Mesendoderm (in vitro differentiated cells): ENCODE measurements around the gene BCLAF3.

Experiments used
- DNase-seq: peaks from one replicate; pipeline ENCODE4 v3.0.0; 2013
- H2AK5ac ChIP-seq: 2 replicates; pipeline ENCODE4 v1.6.1; 2013; ENCODE audit warnings: low read length, inconsistent platforms
- H2BK120ac ChIP-seq: 2 replicates; pipeline ENCODE4 v1.6.1; 2013; ENCODE audit warnings: low read depth, mild to moderate bottlenecking, low read length, moderate library complexity, mixed read lengths
- H2BK15ac ChIP-seq: replicated peaks from 2 replicates; pipeline ENCODE4 v1.6.1; 2013; ENCODE audit warnings: low read depth, mild to moderate bottlenecking, moderate library complexity
- H2BK5ac ChIP-seq: 2 replicates; pipeline ENCODE4 v1.6.1; 2013; ENCODE audit warnings: low read length, inconsistent platforms
- H3K18ac ChIP-seq: 2 replicates; pipeline ENCODE4 v1.6.1; 2013; ENCODE audit warnings: mild to moderate bottlenecking, low read length, mixed read lengths
- H3K23ac ChIP-seq: one replicate; pipeline ENCODE4 v1.6.1; 2013; ENCODE audit warnings: low read length
- H3K27ac ChIP-seq: 2 replicates; pipeline ENCODE4 v1.5.1; 2013; ENCODE audit warnings: low read depth, mild to moderate bottlenecking, inconsistent platforms, low read length, moderate library complexity
- H3K27me3 ChIP-seq: 2 replicates; pipeline ENCODE4 v1.6.1; 2013; ENCODE audit warnings: low read length, control low read depth, mild to moderate bottlenecking, inconsistent platforms; ENCODE audit not compliant: insufficient read depth, poor library complexity
- H3K36me3 ChIP-seq: 2 replicates; pipeline ENCODE4 v1.6.1; 2013; ENCODE audit warnings: low read length, inconsistent platforms; ENCODE audit not compliant: control insufficient read depth, insufficient read depth
- H3K4ac ChIP-seq: one replicate; pipeline ENCODE4 v1.6.1; 2013; ENCODE audit warnings: low read depth, mild to moderate bottlenecking, low read length, moderate library complexity
- H3K4me1 ChIP-seq: 2 replicates; pipeline ENCODE4 v1.6.1; 2013; ENCODE audit warnings: low read depth, low read length, inconsistent platforms; ENCODE audit not compliant: control insufficient read depth
- H3K4me2 ChIP-seq: 2 replicates; pipeline ENCODE4 v1.6.1; 2013; ENCODE audit warnings: low read length
- H3K4me3 ChIP-seq: 2 replicates; pipeline ENCODE4 v1.5.1; 2013; ENCODE audit warnings: mild to moderate bottlenecking, low read length
- H3K56ac ChIP-seq: one replicate; pipeline ENCODE4 v1.6.1; 2013; ENCODE audit warnings: low read length
- H3K79me1 ChIP-seq: 2 replicates; pipeline ENCODE4 v1.6.1; 2013; ENCODE audit warnings: low read length, inconsistent platforms
- H3K79me2 ChIP-seq: 2 replicates; pipeline ENCODE4 v1.6.1; 2013; ENCODE audit warnings: mild to moderate bottlenecking, low read length; ENCODE audit not compliant: control insufficient read depth, insufficient read depth
- H3K9ac ChIP-seq: 2 replicates; pipeline ENCODE4 v1.6.1; 2013; ENCODE audit warnings: low read length, inconsistent platforms
- H4K5ac ChIP-seq: one replicate; pipeline ENCODE4 v1.6.1; 2013; ENCODE audit warnings: low read length
- H4K8ac ChIP-seq: one replicate; pipeline ENCODE4 v1.6.1; 2013; ENCODE audit warnings: low read depth, mild to moderate bottlenecking, control low read depth, low read length, moderate library complexity
- WGBS: extraction: QIAGEN DNeasy Blood & Tissue Kit; methylation state at CpG from one replicate; pipeline ENCODE4 v1.1.7; 2013; ENCODE audit warnings: low lambda C conversion rate, missing lambda C conversion rate; ENCODE audit not compliant: insufficient coverage; ENCODE audit errors: extremely low coverage; 5-methylcytosine and 5-hydroxymethylcytosine counted together

Gene BCLAF3

DNA sequence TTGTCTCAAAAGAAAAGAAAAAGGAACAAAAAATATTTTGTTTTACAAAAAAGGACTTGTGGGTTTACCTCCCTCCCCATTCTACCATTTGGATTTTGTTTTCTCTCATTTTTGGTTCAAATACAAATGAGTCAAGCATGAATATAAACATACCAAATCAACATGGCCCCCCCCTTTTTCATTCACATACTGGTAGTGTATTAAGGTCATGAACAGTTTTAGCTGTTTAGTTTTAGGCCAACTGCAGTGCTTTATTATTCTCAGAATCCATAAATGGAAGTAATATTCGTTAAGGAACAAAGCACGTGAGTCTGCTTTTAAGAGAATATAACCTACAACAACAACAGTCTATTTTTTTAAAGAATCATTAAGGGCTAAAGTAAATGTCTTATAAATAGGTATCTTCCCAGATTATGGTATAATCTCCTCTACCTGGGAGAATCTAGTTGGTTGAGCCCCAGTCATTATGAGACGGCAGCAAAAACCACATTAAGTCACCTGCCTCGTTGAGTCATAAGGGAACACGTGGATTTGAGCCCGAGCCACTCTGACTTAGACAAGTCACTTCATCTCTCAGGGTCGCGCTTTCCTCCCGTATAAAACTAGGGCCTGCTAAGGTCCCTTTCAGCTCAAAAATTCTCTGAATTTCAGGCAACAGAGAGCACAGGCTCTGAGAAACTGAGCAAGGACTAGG, 26.7 kb downstream of the BCLAF3 start:
- Histone ChIP-seq H3K56ac (no peak overlapping the region), H3K9ac (no peak overlapping the region), H3K27me3 (no peaks in the 10 kb centered on the region), H3K23ac (no peak overlapping the region), H3K4me1 (no peaks in the 10 kb centered on the region), H3K4me3 (no peak overlapping the region), H3K36me3 (no peaks in the 10 kb centered on the region), H4K5ac (no peak overlapping the region), H2BK5ac (no peak overlapping the region), H3K79me1 (no peaks in the 10 kb centered on the region), H3K4me2 (no peak overlapping the region), H2BK120ac (no peak overlapping the region), H2BK15ac (no peak overlapping the region), H4K8ac (no peak overlapping the region), H3K18ac (no peak overlapping the region), H3K27ac (no peak overlapping the region), H3K79me2 (no peaks in the 10 kb centered on the region), H2AK5ac (no peak overlapping the region), H3K4ac (no peak overlapping the region)
- no peak for DNase-seq
- no CpG with 5 or more reads among the region's 9 CpGs for WGBS

DNA sequence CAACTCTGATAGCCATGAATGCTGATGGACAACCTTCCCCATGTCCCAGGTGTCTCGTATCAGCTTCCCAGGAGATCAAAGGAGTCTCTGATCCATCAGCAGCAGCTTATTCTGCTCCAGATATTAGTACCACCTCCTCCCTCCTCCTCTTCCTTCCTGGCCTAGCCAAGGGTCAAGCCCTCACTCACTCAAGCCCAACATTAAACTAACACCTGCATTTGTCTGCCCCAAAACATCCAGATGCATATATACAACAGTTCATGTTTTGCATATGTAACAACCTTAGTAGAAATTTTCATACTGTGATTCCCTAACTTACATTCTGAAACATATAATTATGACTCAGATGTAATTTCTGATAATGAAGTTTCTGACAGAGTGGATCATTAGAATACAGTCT, 29.9 kb downstream of the BCLAF3 start:
- Histone ChIP-seq H3K18ac (no peak overlapping the region), H3K4me3 (no peak overlapping the region), H3K23ac (no peak overlapping the region), H2BK120ac (no peak overlapping the region), H3K4me2 (no peak overlapping the region), H3K4ac (no peak overlapping the region), H4K5ac (no peak overlapping the region), H2AK5ac (no peak overlapping the region), H3K79me1 (no peaks in the 10 kb centered on the region), H2BK15ac (no peak overlapping the region), H3K27me3 (no peaks in the 10 kb centered on the region), H3K36me3 (no peaks in the 10 kb centered on the region), H3K27ac (no peak overlapping the region), H3K9ac (no peak overlapping the region), H3K79me2 (no peaks in the 10 kb centered on the region), H4K8ac (no peak overlapping the region), H3K4me1 (no peaks in the 10 kb centered on the region), H2BK5ac (no peak overlapping the region), H3K56ac (no peak overlapping the region)
- DNase-seq: no peak
- WGBS: no CpG with 5 or more reads among the region's 1 CpG

DNA sequence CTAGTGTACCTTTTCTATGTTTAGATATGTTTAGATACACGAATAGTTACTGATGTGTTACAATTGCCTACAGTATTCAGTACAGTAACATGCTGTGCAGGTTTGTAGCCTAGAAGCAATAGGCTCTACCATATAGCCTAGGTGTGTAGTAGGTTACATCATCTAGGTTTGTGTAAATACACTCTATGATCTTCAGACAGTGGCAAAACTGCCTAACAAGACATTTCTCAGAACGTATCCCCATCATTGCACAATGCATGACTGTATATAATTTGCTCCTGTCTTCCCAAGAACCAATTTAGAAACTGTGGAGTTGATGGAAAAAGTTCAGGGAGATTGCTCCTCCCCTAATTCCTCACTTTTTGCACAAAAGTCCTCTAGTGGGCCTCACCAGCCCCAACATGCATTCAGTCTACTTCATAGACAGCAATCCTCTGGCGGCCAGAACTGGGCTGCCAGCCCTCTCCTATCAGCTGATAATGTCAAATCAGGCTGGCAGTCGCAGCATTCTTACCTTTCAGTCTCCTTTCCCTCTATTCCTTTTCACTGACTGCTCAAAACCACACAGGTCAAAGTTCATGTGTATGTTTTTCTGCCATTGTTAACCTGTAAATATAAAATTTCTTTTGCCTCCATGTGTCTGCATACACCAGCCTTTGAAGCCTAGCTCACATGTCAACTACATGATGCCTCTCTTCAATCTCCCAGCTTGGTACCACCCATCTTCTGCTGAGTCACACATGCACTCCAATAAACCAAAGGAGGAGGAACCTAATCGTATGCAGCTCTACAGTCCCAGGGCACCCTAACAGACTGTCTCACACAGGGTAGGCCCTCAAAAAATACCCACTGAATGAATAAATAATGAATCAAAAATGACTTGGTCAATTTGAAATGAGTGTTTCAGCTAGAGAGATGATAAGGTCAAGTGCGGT, 32.0 kb downstream of the BCLAF3 start:
- Histone ChIP-seq H3K4me1 (no peaks in the 10 kb centered on the region), H3K79me2 (no peaks in the 10 kb centered on the region), H3K4me3 (no peak overlapping the region), H2BK15ac (no peak overlapping the region), H2AK5ac (no peak overlapping the region), H2BK120ac (no peak overlapping the region), H3K9ac (no peak overlapping the region), H3K23ac (no peak overlapping the region), H3K4ac (no peak overlapping the region), H4K5ac (no peak overlapping the region), H3K56ac (no peak overlapping the region), H3K27me3 (no peaks in the 10 kb centered on the region), H3K27ac (no peak overlapping the region), H3K79me1 (no peaks in the 10 kb centered on the region), H2BK5ac (no peak overlapping the region), H3K36me3 (no peaks in the 10 kb centered on the region), H3K18ac (no peak overlapping the region), H4K8ac (no peak overlapping the region), H3K4me2 (no peak overlapping the region)
- DNase-seq: no peak
- WGBS: no CpG with 5 or more reads among the region's 6 CpGs

DNA sequence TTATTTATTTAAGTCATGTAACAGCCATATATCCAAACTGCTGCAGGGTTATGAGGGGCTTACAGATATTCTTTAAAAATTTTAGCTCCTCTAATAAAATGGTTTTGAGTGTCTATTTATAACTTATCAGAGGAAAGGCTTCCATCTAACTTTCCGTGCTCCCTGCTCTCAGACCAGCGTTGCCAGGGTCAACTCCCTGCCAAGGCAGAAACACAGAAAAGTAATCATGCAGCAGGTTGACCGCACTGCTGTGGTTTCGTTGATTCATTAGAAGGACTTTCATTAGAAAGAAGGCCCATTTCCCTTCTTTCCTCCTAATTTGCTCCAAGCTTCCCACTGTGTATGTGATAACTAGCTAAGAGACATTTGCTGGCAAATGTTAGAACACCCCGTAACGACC, 33.9 kb downstream of the BCLAF3 start:
- Histone ChIP-seq H2BK5ac (no peak overlapping the region), H3K36me3 (no peaks in the 10 kb centered on the region), H2BK15ac (no peak overlapping the region), H3K4me1 (no peaks in the 10 kb centered on the region), H3K9ac (no peak overlapping the region), H4K5ac (no peak overlapping the region), H3K56ac (no peak overlapping the region), H3K4ac (no peak overlapping the region), H4K8ac (no peak overlapping the region), H2BK120ac (no peak overlapping the region), H3K4me3 (no peak overlapping the region), H3K18ac (no peak overlapping the region), H3K79me2 (no peaks in the 10 kb centered on the region), H3K4me2 (no peak overlapping the region), H3K23ac (no peak overlapping the region), H3K27me3 (no peaks in the 10 kb centered on the region), H3K79me1 (no peaks in the 10 kb centered on the region), H3K27ac (no peak overlapping the region), H2AK5ac (no peak overlapping the region)
- DNase-seq: no peak
- WGBS: no CpG with 5 or more reads among the region's 6 CpGs

DNA sequence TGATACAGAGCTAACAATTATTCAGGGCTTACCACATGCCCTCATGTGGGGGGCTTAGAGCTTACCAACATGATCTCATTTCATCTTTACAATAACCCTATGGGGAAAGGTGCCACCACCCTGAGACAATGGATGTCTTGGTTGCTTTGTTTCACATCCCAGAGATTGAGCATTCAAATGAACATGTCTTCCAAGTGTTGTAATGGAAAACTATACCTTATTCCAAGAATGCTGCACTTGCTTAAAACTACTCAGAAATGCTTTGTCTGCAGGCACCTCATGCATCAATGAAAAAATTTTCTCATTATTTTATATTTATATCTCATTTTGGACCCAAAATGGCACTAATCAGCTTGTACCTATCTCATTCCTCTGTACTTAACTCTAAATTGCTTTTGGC, 34.6 kb downstream of the BCLAF3 start:
- Histone ChIP-seq H3K18ac (no peak overlapping the region), H3K56ac (no peak overlapping the region), H3K4me2 (no peak overlapping the region), H3K36me3 (no peaks in the 10 kb centered on the region), H3K79me1 (no peaks in the 10 kb centered on the region), H2BK5ac (no peak overlapping the region), H3K4me3 (no peak overlapping the region), H3K23ac (no peak overlapping the region), H4K8ac (no peak overlapping the region), H3K4ac (no peak overlapping the region), H3K27me3 (no peaks in the 10 kb centered on the region), H2BK120ac (no peak overlapping the region), H2AK5ac (no peak overlapping the region), H3K79me2 (no peaks in the 10 kb centered on the region), H4K5ac (no peak overlapping the region), H3K4me1 (no peaks in the 10 kb centered on the region), H3K27ac (no peak overlapping the region), H2BK15ac (no peak overlapping the region), H3K9ac (no peak overlapping the region)
- DNase-seq: no peak
